Heart left ventricle (tissue), 13 donors: ENCODE results near the gene PLXNB3.
"Not testable (repeated sequence)": the region's sequence is repeated elsewhere in the genome, so short reads cannot be mapped to it uniquely, and the experiment has no call there.

Experiments used
- CTCF ChIP-seq, 12 donors: fragments of 200-600 bp; sonication (generic) in 4 of 12; IDR thresholded peaks; one replicate each; pipeline versions ENCODE4 v1.5.0 to v1.8.0; 2018 to 2022; ENCODE audit warnings: antibody characterized with exemption in 12 of 12, mild to moderate bottlenecking in 5 of 12
- POLR2A ChIP-seq, 2 donors: fragments of 450-650 bp; IDR thresholded peaks; one replicate each; pipeline ENCODE4 v1.6.1; 2017; ENCODE audit warnings: antibody characterized with exemption in 2 of 2, mild to moderate bottlenecking in 2 of 2, moderate library complexity in 2 of 2
- donor health status: ischemic (EF 13 %, LVEDD 7.1; RV severe dilation, severe dysfunction).
- donor health status: DM: no; HTN: yes; CAD: no.
- donor health status: DM: no; HTN: no; CAD: no.
- donor health status: ischemic (EF 25% LVEDD 6.9; RV normal size, moderate dysfunction).
- donor health status: ischemic (EF 25% LVEDD 5.7; RV mildly dilated, moderate dysfunction).
- donor health status: ischemic (EF 35%, LVEDD 5.7; RV mildly dilated, moderate dysfunction).
- donor health status: nonischemic (EF 11% LVEDD 7.7; RV severe dilation, severe dysfunction).
- donor health status: DM: yes; HTN: yes; CAD: no.
- donor health status: PGD.
- donor health status: ischemic (EF 29% LVEDD 5.4; RV normal size, mild dysfunction).
- donor health status: nonischemic (EF 23%, LVEDD 6.1; RV moderate dilation, normal function).

GRCh38 chrX:153749017-153749416, 15.0 kb upstream of the PLXNB3 start:
- TF ChIP-seq CTCF, POLR2A (IDR thresholded peaks at IDR 0.05): not testable (repeated sequence)
